ENCODE results near the gene DCAF12.

- TF ChIP-seq RARB (CRISPR knock-in tag; IDR thresholded peaks at IDR 0.05): no peak
- no peak for TF ChIP-seq RAD21 (conservative IDR thresholded peaks at IDR 0.05 in 1 of 2, IDR thresholded peaks at IDR 0.05 in 1 of 2)
- no peak for TF ChIP-seq CTCF (IDR thresholded peaks at IDR 0.05)
- no peak for TF ChIP-seq EP300 (IDR thresholded peaks at IDR 0.05)
- TF ChIP-seq MYC (IDR thresholded peaks at IDR 0.05; ENCODE audit: borderline replicate concordance, low read length): no peak
- no peak for TF ChIP-seq RFX5 (IDR thresholded peaks at IDR 0.05)
- TF ChIP-seq PHF8 (IDR thresholded peaks at IDR 0.05; ENCODE audit: borderline replicate concordance, low read depth): no peak
- TF ChIP-seq REST (IDR thresholded peaks at IDR 0.05): no peak
- no peak for TF ChIP-seq ZFP36 (IDR thresholded peaks at IDR 0.05; ENCODE audit: borderline replicate concordance, partially characterized antibody)
Observed at GRCh38 chr9:34157318-34157717, 30.8 kb upstream of the DCAF12 start.
